Thoracic aorta (tissue), 2 donors: ENCODE data around the gene NXPH1. TPM values are rescaled to one million over a fixed set of nuclear protein-coding genes. Genes with fewer than 3 reads are reported as not detected.

Experiments
- ATAC-seq: fragments of 150-250 bp; one replicate; pipeline ENCODE4 v1.8.0; 2017; ENCODE audit warnings: low read depth; ENCODE audit not compliant: insufficient number of reproducible peaks, low FRiP score
- DNase-seq: peaks from one replicate; pipeline ENCODE4 v3.0.0-alpha.2; 2020; ENCODE audit warnings: low spot score
- H3K27ac ChIP-seq, 2 donors: fragments of 200-600 bp; sonication (generic); 1 replicate in 1 of 2; 2 replicates in 1 of 2; pipeline ENCODE4 v1.5.1; 2016; ENCODE audit warnings: mild to moderate bottlenecking in 2 of 2, moderate library complexity in 2 of 2
- H3K27me3 ChIP-seq: fragments of 200-600 bp; sonication (generic); replicated peaks from 2 replicates; pipeline ENCODE4 v1.6.0; 2016; ENCODE audit warnings: mild to moderate bottlenecking; ENCODE audit not compliant: insufficient read depth
- H3K36me3 ChIP-seq: fragments of 200-600 bp; sonication (generic); one replicate; pipeline ENCODE4 v1.5.1; 2016
- H3K4me1 ChIP-seq, 2 donors: fragments of 200-600 bp; sonication (generic); 1 replicate in 1 of 2; 2 replicates in 1 of 2; pipeline versions ENCODE4 v1.5.1 to v1.6.0; 2016; ENCODE audit warnings: low read depth in 2 of 2, mild to moderate bottlenecking in 1 of 2; ENCODE audit not compliant: control insufficient read depth in 1 of 2
- H3K4me3 ChIP-seq: fragments of 200-600 bp; sonication (generic); 2 replicates; pipeline ENCODE4 v1.5.1; 2016; ENCODE audit warnings: mild to moderate bottlenecking
- H3K9me3 ChIP-seq: fragments of 200-600 bp; sonication (generic); 2 replicates; pipeline ENCODE4 v1.5.1; 2016
- total RNA-seq, 2 donors: library from RNA; depleted of rRNA; stranded (reverse); fragments of >200 nt; gene quantifications; one replicate each; pipeline versions ENCODE4 v1.1.0 to v1.2.3, GENCODE V29; 2016
- TF ChIP-seq, protein P1 (sequence below): fragments of 200-600 bp; sonication (generic); IDR thresholded peaks from one replicate; pipeline ENCODE4 v1.5.1; 2019; ENCODE audit warnings: antibody characterized with exemption

The NXPH1 gene
- total RNA-seq, 2 donors from 2014 or later, result not detected

DNA sequence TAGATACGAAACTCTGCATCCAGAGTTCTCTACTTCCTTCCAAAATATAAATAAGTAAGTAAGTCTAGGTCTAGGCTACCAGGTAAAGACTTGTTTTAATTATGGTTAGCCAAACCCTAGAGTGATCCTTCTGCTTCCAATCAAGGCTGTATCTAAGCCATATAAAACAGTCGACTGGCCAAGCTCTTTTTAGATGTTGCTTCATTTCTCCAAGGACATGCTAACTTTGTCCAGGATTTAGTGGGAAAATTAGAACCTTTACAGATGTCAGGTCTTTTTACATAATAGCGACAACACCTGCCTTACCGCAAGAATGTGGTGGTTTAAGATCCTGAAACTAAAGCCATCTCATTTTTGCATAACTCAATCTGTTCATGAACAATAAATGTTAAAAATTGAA, 156.8 kb downstream of the NXPH1 start:
- no peak for ATAC-seq
- no peaks in the 10 kb centered on the region for H3K4me1 ChIP-seq
- TF ChIP-seq, protein P1, sequence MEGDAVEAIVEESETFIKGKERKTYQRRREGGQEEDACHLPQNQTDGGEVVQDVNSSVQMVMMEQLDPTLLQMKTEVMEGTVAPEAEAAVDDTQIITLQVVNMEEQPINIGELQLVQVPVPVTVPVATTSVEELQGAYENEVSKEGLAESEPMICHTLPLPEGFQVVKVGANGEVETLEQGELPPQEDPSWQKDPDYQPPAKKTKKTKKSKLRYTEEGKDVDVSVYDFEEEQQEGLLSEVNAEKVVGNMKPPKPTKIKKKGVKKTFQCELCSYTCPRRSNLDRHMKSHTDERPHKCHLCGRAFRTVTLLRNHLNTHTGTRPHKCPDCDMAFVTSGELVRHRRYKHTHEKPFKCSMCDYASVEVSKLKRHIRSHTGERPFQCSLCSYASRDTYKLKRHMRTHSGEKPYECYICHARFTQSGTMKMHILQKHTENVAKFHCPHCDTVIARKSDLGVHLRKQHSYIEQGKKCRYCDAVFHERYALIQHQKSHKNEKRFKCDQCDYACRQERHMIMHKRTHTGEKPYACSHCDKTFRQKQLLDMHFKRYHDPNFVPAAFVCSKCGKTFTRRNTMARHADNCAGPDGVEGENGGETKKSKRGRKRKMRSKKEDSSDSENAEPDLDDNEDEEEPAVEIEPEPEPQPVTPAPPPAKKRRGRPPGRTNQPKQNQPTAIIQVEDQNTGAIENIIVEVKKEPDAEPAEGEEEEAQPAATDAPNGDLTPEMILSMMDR, result no peak
- H3K4me3 ChIP-seq, result no peak overlapping the region
- no peaks in the 10 kb centered on the region for H3K27me3 ChIP-seq
- H3K9me3 ChIP-seq, result no peaks in the 10 kb centered on the region
- DNase-seq, result no peak
- no peak overlapping the region for H3K27ac ChIP-seq
- no peaks in the 10 kb centered on the region for H3K36me3 ChIP-seq

- Histone ChIP-seq H3K4me3 (no peak overlapping the region), H3K27ac (no peak overlapping the region), H3K4me1 (no peaks in the 10 kb centered on the region), H3K9me3 (no peaks in the 10 kb centered on the region), H3K36me3 (no peaks in the 10 kb centered on the region), H3K27me3 (no peaks in the 10 kb centered on the region)
- DNase-seq, result no peak
- TF ChIP-seq, protein P1, result no peak
- ATAC-seq, result no peak
These were observed 157.4 kb downstream of the NXPH1 start for GRCh38 chr7:8590791-8591190.

- H3K4me3 ChIP-seq, result no peak overlapping the region
- no peaks in the 10 kb centered on the region for H3K36me3 ChIP-seq
- no peak for ATAC-seq
- no peaks in the 10 kb centered on the region for H3K27me3 ChIP-seq
- H3K9me3 ChIP-seq, result no peaks in the 10 kb centered on the region
- H3K4me1 ChIP-seq, result no peaks in the 10 kb centered on the region
- no peak for DNase-seq
- H3K27ac ChIP-seq, result no peak overlapping the region
- TF ChIP-seq, protein P1, result no peak
These were observed 157.9 kb downstream of the NXPH1 start for GRCh38 chr7:8591289-8591688.

DNA sequence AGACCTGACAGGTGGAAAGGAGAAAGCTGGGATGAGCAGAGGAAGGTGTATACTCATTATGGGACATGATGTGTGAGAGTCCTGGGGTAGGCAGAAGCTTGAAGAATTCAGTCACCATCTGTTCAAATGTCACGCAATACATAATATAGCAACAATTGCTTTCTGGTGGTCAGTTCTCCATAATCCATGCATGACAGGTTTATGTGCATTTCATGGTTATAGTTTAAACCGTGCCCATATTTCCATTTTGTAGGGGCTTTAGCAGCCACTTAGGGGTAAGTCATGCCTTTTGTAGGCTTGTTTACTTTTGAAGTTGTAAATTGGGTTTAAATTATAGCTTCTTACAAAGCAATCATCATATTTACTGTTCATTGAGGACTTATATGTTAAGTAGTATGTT, 158.8 kb downstream of the NXPH1 start:
- no peak overlapping the region for H3K4me3 ChIP-seq
- H3K27ac ChIP-seq, result no peak overlapping the region
- H3K4me1 ChIP-seq, result no peaks in the 10 kb centered on the region
- DNase-seq, result no peak
- no peaks in the 10 kb centered on the region for H3K9me3 ChIP-seq
- no peaks in the 10 kb centered on the region for H3K36me3 ChIP-seq
- H3K27me3 ChIP-seq, result no peaks in the 10 kb centered on the region
- TF ChIP-seq, protein P1, result no peak
- ATAC-seq, result no peak

DNA sequence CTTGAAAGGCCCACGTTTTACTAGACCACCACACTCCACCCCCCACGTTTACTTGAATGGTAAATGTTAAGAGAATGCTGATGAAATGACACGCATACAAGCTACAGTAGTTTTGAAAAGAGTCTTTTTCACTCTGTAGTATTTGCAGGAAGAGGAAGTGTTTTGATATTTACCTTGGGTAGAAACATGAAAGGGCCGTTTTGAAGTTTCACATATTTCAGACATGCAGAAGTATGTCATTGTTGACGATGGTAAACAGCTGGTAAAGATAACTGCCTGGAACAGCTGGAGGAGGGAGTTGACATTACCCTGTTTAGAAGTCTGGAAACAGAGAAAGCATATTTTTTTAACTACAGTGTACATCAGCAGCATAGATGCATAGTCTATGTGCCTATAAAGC, 160.7 kb downstream of the NXPH1 start:
- no peaks in the 10 kb centered on the region for H3K4me1 ChIP-seq
- no peaks in the 10 kb centered on the region for H3K9me3 ChIP-seq
- no peak for DNase-seq
- H3K4me3 ChIP-seq, result no peak overlapping the region
- ATAC-seq, result no peak
- no peaks in the 10 kb centered on the region for H3K27me3 ChIP-seq
- H3K27ac ChIP-seq, result no peak overlapping the region
- TF ChIP-seq, protein P1, result no peak
- H3K36me3 ChIP-seq, result no peaks in the 10 kb centered on the region
